ENCODE data around the gene CNOT1.

The CNOT1 gene

GRCh38 chr16:58586340-58587030, 43.1 kb downstream of the CNOT1 start:
- peak; percentile 87 for TF ChIP-seq ZNF677 (tag by site-specific recombination; IDR thresholded peaks at IDR 0.05)
- no peak for TF ChIP-seq ZNF560 (tag by site-specific recombination; IDR thresholded peaks at IDR 0.05; ENCODE audit: borderline replicate concordance)
- no peak for TF ChIP-seq MZF1 (tag by site-specific recombination; IDR thresholded peaks at IDR 0.05; ENCODE audit: borderline replicate concordance)
- no peaks in the 10 kb centered on the region for H3K4me1 ChIP-seq (ENCODE audit: control insufficient read depth, insufficient read depth, low read length)
- no peak overlapping the region for H3K27ac ChIP-seq (ENCODE audit: extremely low read depth, low read depth, low read length)
- H3K4me3 ChIP-seq (ENCODE audit: low read depth, low read length) = no peak overlapping the region
- CTCF ChIA-PET = interaction anchor here (2.2 kb wide), 1 partner anchor 75 kb away, joined by 4 read pairs; no protein-coding TSS in a partner anchor
- POLR2A ChIA-PET = no interaction called here
- H3K9me3 ChIP-seq (ENCODE audit: control insufficient read depth, insufficient read depth, low read depth, low read length) = no peaks in the 10 kb centered on the region
- H3K36me3 ChIP-seq (ENCODE audit: control insufficient read depth in 2 of 2, insufficient read depth in 1 of 2, low read length in 2 of 2) = peaks cover 61 to 92% of the 10 kb centered on the region in 2 experiments

- H3K9me3 ChIP-seq (ENCODE audit: control insufficient read depth, insufficient read depth, low read depth, low read length) = no peaks in the 10 kb centered on the region
- CTCF ChIA-PET = interaction anchor here (2.2 kb wide), 1 partner anchor 76 kb away, joined by 4 read pairs; no protein-coding TSS in a partner anchor
- POLR2A ChIA-PET = no interaction called here
Observed at GRCh38 chr16:58584831-58585505, 44.7 kb downstream of the CNOT1 start.

GRCh38 chr16:58582971-58583765, 46.5 kb downstream of the CNOT1 start:
- Histone ChIP-seq H3K4me1 (ENCODE audit: control insufficient read depth, insufficient read depth, low read length) (no peaks in the 10 kb centered on the region), H3K4me3 (ENCODE audit: low read depth, low read length) (no peak overlapping the region), H3K36me3 (ENCODE audit: control insufficient read depth in 2 of 2, insufficient read depth in 1 of 2, low read length in 2 of 2) (peaks cover 68 to 96% of the 10 kb centered on the region in 2 experiments), H3K9me3 (ENCODE audit: control insufficient read depth, insufficient read depth, low read depth, low read length) (no peaks in the 10 kb centered on the region), H3K27ac (ENCODE audit: extremely low read depth, low read depth, low read length) (no peak overlapping the region)
- ChIA-PET POLR2A (no interaction called here), CTCF (interaction anchor here (0.6 kb wide), 1 partner anchor 81 kb away, joined by 3 read pairs; no protein-coding TSS in a partner anchor)
- TF ChIP-seq ZNF157 (tag by site-specific recombination; IDR thresholded peaks at IDR 0.05) (no peak), ZSCAN4 (tag by site-specific recombination; IDR thresholded peaks at IDR 0.05) (no peak), ZIC2 (tag by site-specific recombination; IDR thresholded peaks at IDR 0.05) (no peak), TCF7L2 (IDR thresholded peaks at IDR 0.05; ENCODE audit: borderline replicate concordance, low read depth, low read length) (no peak)

More at GRCh38 chr16:58584831-58585505, 44.7 kb downstream of the CNOT1 start:
- H3K27ac ChIP-seq (ENCODE audit: extremely low read depth, low read depth, low read length) = no peak overlapping the region
- H3K4me3 ChIP-seq (ENCODE audit: low read depth, low read length) = no peak overlapping the region
- TF ChIP-seq ZFP41 (tag by site-specific recombination; IDR thresholded peaks at IDR 0.05; ENCODE audit: borderline replicate concordance) (no peak), GLI4 (tag by site-specific recombination; IDR thresholded peaks at IDR 0.05) (no peak)
- H3K4me1 ChIP-seq (ENCODE audit: control insufficient read depth, insufficient read depth, low read length) = no peaks in the 10 kb centered on the region
- H3K36me3 ChIP-seq (ENCODE audit: control insufficient read depth in 2 of 2, insufficient read depth in 1 of 2, low read length in 2 of 2) = peaks cover 69 to 96% of the 10 kb centered on the region in 2 experiments

- H3K4me1 ChIP-seq (ENCODE audit: control insufficient read depth, insufficient read depth, low read length) = no peaks in the 10 kb centered on the region
- H3K36me3 ChIP-seq (ENCODE audit: control insufficient read depth in 2 of 2, insufficient read depth in 1 of 2, low read length in 2 of 2) = peaks cover 71 to 96% of the 10 kb centered on the region in 2 experiments
- POLR2A ChIA-PET = interaction anchor here (0.6 kb wide), 1 partner anchor 21 kb away, joined by 6 read pairs; no protein-coding TSS in a partner anchor
- CTCF ChIA-PET = no interaction called here
- H3K27ac ChIP-seq (ENCODE audit: extremely low read depth, low read depth, low read length) = no peak overlapping the region
- no peaks in the 10 kb centered on the region for H3K9me3 ChIP-seq (ENCODE audit: control insufficient read depth, insufficient read depth, low read depth, low read length)
- no peak overlapping the region for H3K4me3 ChIP-seq (ENCODE audit: low read depth, low read length)
- TF ChIP-seq ELK4 (IDR thresholded peaks at IDR 0.05; ENCODE audit: borderline replicate concordance, low read depth, low read length) = no peak
- TF ChIP-seq ZBTB17 (tag by site-specific recombination; IDR thresholded peaks at IDR 0.05) = no peak
- TF ChIP-seq ZNF174 (tag by site-specific recombination; IDR thresholded peaks at IDR 0.05) = no peak
- TF ChIP-seq ZNF16 (tag by site-specific recombination; IDR thresholded peaks at IDR 0.05; ENCODE audit: low read depth) = no peak
- no peak for TF ChIP-seq ZNF658 (tag by site-specific recombination; IDR thresholded peaks at IDR 0.05)
- TF ChIP-seq ZNF621 (tag by site-specific recombination; IDR thresholded peaks at IDR 0.05) = no peak
- no peak for TF ChIP-seq ZNF394 (tag by site-specific recombination; IDR thresholded peaks at IDR 0.05; ENCODE audit: borderline replicate concordance)
- TF ChIP-seq ZNF266 (tag by site-specific recombination; IDR thresholded peaks at IDR 0.05; ENCODE audit: low read depth) = no peak
- TF ChIP-seq ZFP69B (tag by site-specific recombination; IDR thresholded peaks at IDR 0.05) = no peak
- no peak for TF ChIP-seq SCRT1 (tag by site-specific recombination; IDR thresholded peaks at IDR 0.05; ENCODE audit: borderline replicate concordance)
- TF ChIP-seq ZNF623 (tag by site-specific recombination; IDR thresholded peaks at IDR 0.05) = no peak
- no peak for TF ChIP-seq ZNF341 (tag by site-specific recombination; IDR thresholded peaks at IDR 0.05; ENCODE audit: low read depth)
- TF ChIP-seq ZNF449 (tag by site-specific recombination; IDR thresholded peaks at IDR 0.05) = no peak
Observed at GRCh38 chr16:58582133-58582532, 47.5 kb downstream of the CNOT1 start.
